CD14-positive monocyte (primary cell): Measurements from ENCODE around the gene GYG2. TPM values are rescaled to one million over a fixed set of nuclear protein-coding genes. Genes with fewer than 3 reads are reported as not detected.

Experiments used
- DNase-seq, 3 donors: peaks; one replicate each; pipeline ENCODE4 v3.0.0-alpha.2; 2011 to 2022
- H2AFZ ChIP-seq: 2 replicates; pipeline ENCODE4 v1.6.0; 2012; ENCODE audit warnings: mild to moderate bottlenecking, low read depth, low read length, inconsistent platforms; ENCODE audit not compliant: insufficient read depth, poor library complexity, severe bottlenecking
- H3K27ac ChIP-seq, 2 donors: 1 replicate in 1 of 2; 2 replicates in 1 of 2; pipeline ENCODE4 v1.5.1; 2012 to 2013; ENCODE audit warnings: low read length in 2 of 2, control low read depth in 1 of 2, inconsistent platforms in 1 of 2, low read depth in 1 of 2, mild to moderate bottlenecking in 1 of 2
- H3K27me3 ChIP-seq, 2 donors: one replicate each; pipeline versions ENCODE4 v1.6.0 to v1.6.1; 2011 to 2013; ENCODE audit warnings: low read length in 2 of 2; ENCODE audit not compliant: control insufficient read depth in 2 of 2, insufficient read depth in 2 of 2
- H3K36me3 ChIP-seq, 2 donors: replicated peaks in 1 of 2; 1 replicate in 1 of 2; 2 replicates in 1 of 2; pipeline versions ENCODE4 v1.5.1 to v1.6.1; 2012 to 2013; ENCODE audit warnings: low read length in 2 of 2, control low read depth in 1 of 2, inconsistent platforms in 1 of 2, mild to moderate bottlenecking in 1 of 2; ENCODE audit not compliant: insufficient read depth in 2 of 2, control insufficient read depth in 1 of 2
- H3K4me1 ChIP-seq, 2 donors: 1 replicate in 1 of 2; 2 replicates in 1 of 2; pipeline versions ENCODE4 v1.5.1 to v1.6.1; 2012 to 2013; ENCODE audit warnings: low read length in 2 of 2, control low read depth in 1 of 2, inconsistent platforms in 1 of 2, mild to moderate bottlenecking in 1 of 2, moderate library complexity in 1 of 2; ENCODE audit not compliant: insufficient read depth in 2 of 2, control insufficient read depth in 1 of 2
- H3K4me2 ChIP-seq: replicated peaks from 2 replicates; pipeline ENCODE3; 2012; ENCODE audit warnings: low read length, moderate library complexity, mild to moderate bottlenecking; ENCODE audit not compliant: poor library complexity, severe bottlenecking; ENCODE audit errors: extremely low read depth
- H3K4me3 ChIP-seq, 3 experiments: fragments of 200-600 bp in 1 of 3; sonication (generic) in 1 of 3; replicated peaks in 1 of 3; 1 replicate in 2 of 3; 2 replicates in 1 of 3; pipeline ENCODE4 v1.5.1; 2011 to 2013; ENCODE audit warnings: low read length in 3 of 3, mild to moderate bottlenecking in 3 of 3, control low read depth in 2 of 3, low read depth in 2 of 3, inconsistent platforms in 1 of 3, moderate library complexity in 1 of 3
- H3K79me2 ChIP-seq: 2 replicates; pipeline ENCODE4 v1.6.0; 2012; ENCODE audit warnings: mild to moderate bottlenecking, control low read depth, inconsistent platforms, low read length, moderate library complexity; ENCODE audit not compliant: insufficient read depth
- H3K9ac ChIP-seq: 2 replicates; pipeline ENCODE4 v1.6.0; 2017; ENCODE audit warnings: low read length, mild to moderate bottlenecking; ENCODE audit not compliant: insufficient read depth, poor library complexity, severe bottlenecking
- H3K9me3 ChIP-seq, 2 donors: replicated peaks in 1 of 2; 1 replicate in 1 of 2; 2 replicates in 1 of 2; pipeline versions ENCODE4 v1.5.1 to v1.6.1; 2012 to 2013; ENCODE audit warnings: low read length in 2 of 2, control low read depth in 1 of 2; ENCODE audit not compliant: control insufficient read depth in 1 of 2, insufficient read depth in 1 of 2
- H4K20me1 ChIP-seq: 2 replicates; pipeline ENCODE4 v1.6.0; 2012; ENCODE audit warnings: mild to moderate bottlenecking, low read length, control low read depth, moderate library complexity; ENCODE audit not compliant: insufficient read depth
- H3K27ac Mint-ChIP-seq, 7 donors: one replicate each; pipeline ENCODE4 v1.8.0; 2020; ENCODE audit warnings: mild to moderate bottlenecking in 7 of 7, mixed read lengths in 7 of 7, moderate library complexity in 6 of 7, inconsistent platforms in 2 of 7
- H3K27me3 Mint-ChIP-seq, 3 donors: one replicate each; pipeline ENCODE4 v1.8.0; 2021 to 2022; ENCODE audit warnings: low read depth in 3 of 3, mild to moderate bottlenecking in 3 of 3, mixed read lengths in 3 of 3, moderate library complexity in 3 of 3, inconsistent platforms in 1 of 3
- H3K36me3 Mint-ChIP-seq, 2 donors: one replicate each; pipeline ENCODE4 v1.8.0; 2020; ENCODE audit warnings: mixed read lengths in 2 of 2, inconsistent platforms in 1 of 2, mild to moderate bottlenecking in 1 of 2
- H3K4me1 Mint-ChIP-seq: one replicate; pipeline ENCODE4 v1.8.0; 2020; ENCODE audit warnings: mild to moderate bottlenecking, mixed read lengths
- H3K4me3 Mint-ChIP-seq, 2 donors: one replicate each; pipeline ENCODE4 v1.8.0; 2020; ENCODE audit warnings: mild to moderate bottlenecking in 2 of 2, mixed read lengths in 2 of 2, moderate library complexity in 1 of 2
- H3K9me3 Mint-ChIP-seq, 7 donors: one replicate each; pipeline ENCODE4 v1.8.0; 2020 to 2022; ENCODE audit warnings: mixed read lengths in 7 of 7, mild to moderate bottlenecking in 6 of 7, moderate library complexity in 6 of 7, inconsistent platforms in 2 of 7
- CTCF ChIP-seq: fragments of 200-600 bp; IDR thresholded peaks from one replicate; pipeline ENCODE4 v1.8.0; 2022; ENCODE audit warnings: antibody characterized with exemption, mild to moderate bottlenecking
- WGBS: methylation state at CpG from one replicate; pipeline ENCODE4 v1.1.5; 2013; ENCODE audit warnings: missing lambda C conversion rate; ENCODE audit not compliant: insufficient coverage; 5-methylcytosine and 5-hydroxymethylcytosine counted together
- intact Hi-C, 2 donors: fragments of 100-400 bp; cut with micrococcal nuclease; formaldehyde crosslinking; loops; one replicate each; pipeline versions ENCODE4 v1.15.0 to v1.15.1; 2023
- polyA plus RNA-seq, 3 donors: library from polyadenylated mRNA; depleted of rRNA in 1 of 3; unstranded in 2 of 3; stranded (reverse) in 1 of 3; fragments of 300-500 nt in 2 of 3; fragments of >200 nt in 1 of 3; fragmentation: Illumina TruSeq in 2 of 3; gene quantifications; 1 replicate in 2 of 3; 2 replicates in 1 of 3; pipeline ENCODE4 v1.2.3, GENCODE V29; 2012 to 2021

The GYG2 gene
- polyA plus RNA-seq, 3 donors: not detected

GRCh38 chrX:2823795-2824386, 4.8 kb upstream of the GYG2 start:
- Mint-ChIP-seq H3K27ac (no peak overlapping the region), H3K36me3 (no peaks in the 10 kb centered on the region), H3K27me3 (peaks cover 0 to 11% (median 3%) of the 10 kb centered on the region in 3 donors), H3K4me3 (no peak overlapping the region), H3K4me1 (no peaks in the 10 kb centered on the region), H3K9me3 (peaks cover 0 to 4% (median 0%) of the 10 kb centered on the region in 7 donors)
- Histone ChIP-seq H3K4me3 (no peak overlapping the region), H3K79me2 (no peaks in the 10 kb centered on the region), H3K9me3 (peaks cover 0 to 11% of the 10 kb centered on the region in 2 donors), H4K20me1 (no peaks in the 10 kb centered on the region), H3K4me2 (no peak overlapping the region), H3K36me3 (no peaks in the 10 kb centered on the region), H3K27ac (no peak overlapping the region), H3K27me3 (peaks cover 13 to 16% of the 10 kb centered on the region in 2 donors), H2AFZ (no peak overlapping the region), H3K9ac (no peak overlapping the region), H3K4me1 (peaks cover 0 to 3% of the 10 kb centered on the region in 2 donors)
- no peak for TF ChIP-seq CTCF
- intact Hi-C loops: no loop called here
- WGBS: no CpG with 5 or more reads among the region's 13 CpGs
- DNase-seq: no peak

- no peaks in the 10 kb centered on the region for H3K4me1 Mint-ChIP-seq
- H2AFZ ChIP-seq: no peak overlapping the region
- no peak overlapping the region for H3K4me3 ChIP-seq
- no peaks in the 10 kb centered on the region for H4K20me1 ChIP-seq
- H3K4me3 Mint-ChIP-seq: no peak overlapping the region
- no peaks in the 10 kb centered on the region for H3K36me3 Mint-ChIP-seq
- peaks cover 0 to 6% of the 10 kb centered on the region in 2 donors for H3K4me1 ChIP-seq
- H3K4me2 ChIP-seq: no peak overlapping the region
- H3K27me3 ChIP-seq: peaks cover 19 to 24% of the 10 kb centered on the region in 2 donors
- H3K9me3 ChIP-seq: peaks cover 0 to 11% of the 10 kb centered on the region in 2 donors
- DNase-seq: no peak
- H3K27me3 Mint-ChIP-seq: peaks cover 5 to 21% (median 9%) of the 10 kb centered on the region in 3 donors
- intact Hi-C loops: no loop called here
- H3K27ac Mint-ChIP-seq: no peak overlapping the region
- TF ChIP-seq CTCF: no peak
- H3K27ac ChIP-seq: no peak overlapping the region
- no peaks in the 10 kb centered on the region for H3K79me2 ChIP-seq
- no peaks in the 10 kb centered on the region for H3K36me3 ChIP-seq
- H3K9me3 Mint-ChIP-seq: peaks cover 0 to 4% (median 0%) of the 10 kb centered on the region in 7 donors
- H3K9ac ChIP-seq: no peak overlapping the region
Measured at GRCh38 chrX:2824886-2825285, 3.8 kb upstream of the GYG2 start.
